ENCODE measurements around the gene OR1N2. TPM values are rescaled to one million over a fixed set of nuclear protein-coding genes. Genes with fewer than 3 reads are reported as not detected.

OR1N2 gene
- total and polyA plus RNA-seq, 2 of the 8 experiments (the other 6 are each of a cell fraction or from before 2014, with no cell fraction given) = not detected

- no peak for TF ChIP-seq CHD7 (IDR thresholded peaks at IDR 0.05; ENCODE audit: insufficient replicate concordance, low read length)
Measured at GRCh38 chr9:122580360-122580759, 27.4 kb downstream of the OR1N2 start (continued).

All from H1 (cell line).